ENCODE data around the gene DCLRE1B. TPM values are rescaled to one million over a fixed set of nuclear protein-coding genes. Genes with fewer than 3 reads are reported as not detected.
"Not testable (repeated sequence)": the region's sequence is repeated elsewhere in the genome, so short reads cannot be mapped to it uniquely, and the experiment has no call there.

Gene DCLRE1B
- total and polyA plus RNA-seq, 12 donors, result 1.1 to 6.1 (median 3.8) TPM

- H3K9me3 ChIP-seq (replicated peaks in 1 of 3), result no peaks in the 10 kb centered on the region
- H3K27ac ChIP-seq, result no peak overlapping the region
- intact Hi-C loops (cut with DNase I), result no loop called here
- H3K4me1 ChIP-seq (replicated peaks in 1 of 2), result peaks cover 37 to 41% of the 10 kb centered on the region in 2 donors
- TF ChIP-seq POLR2A (IDR thresholded peaks at IDR 0.05), result no peak
- TF ChIP-seq CTCF (IDR thresholded peaks at IDR 0.05), result no peak
- WGBS, 4 donors, result 57 to 88% (median 74%) methylated on average over 1 of the region's 1 CpG
- H3K36me3 ChIP-seq (replicated peaks in 1 of 2), result peaks cover 0 to 2% of the 10 kb centered on the region in 2 donors
- DNase-seq, result no peak
- H3K4me3 ChIP-seq, result no peak overlapping the region
- no peaks in the 10 kb centered on the region for H3K27me3 ChIP-seq
Observed at GRCh38 chr1:113946112-113946511, 41.0 kb downstream of the DCLRE1B start.

GRCh38 chr1:113946678-113947387 is 41.7 kb downstream of the DCLRE1B start:
- Histone ChIP-seq H3K4me3 (no peak overlapping the region), H3K36me3 (replicated peaks in 1 of 2) (no peaks in the 10 kb centered on the region), H3K9me3 (replicated peaks in 1 of 3) (no peaks in the 10 kb centered on the region), H3K27ac (peak overlapping the region in 4 of 5 donors; percentile 1 to 63 (median 60)), H3K27me3 (no peaks in the 10 kb centered on the region), H3K4me1 (replicated peaks in 1 of 2) (peaks cover 37 to 41% of the 10 kb centered on the region in 2 donors)
- no peak for DNase-seq
- TF ChIP-seq CTCF (IDR thresholded peaks at IDR 0.05) (no peak), POLR2A (IDR thresholded peaks at IDR 0.05) (no peak)
- WGBS, 4 donors, result 16 to 27% (median 23%) methylated on average over 3 of the region's 3 CpGs
- intact Hi-C loops (cut with DNase I), result no loop called here

- 9 to 14% (median 12%) methylated on average over 3 of the region's 3 CpGs for WGBS, 4 donors
- H3K4me1 ChIP-seq (replicated peaks in 1 of 2), result peaks cover 37 to 47% of the 10 kb centered on the region in 2 donors
- no peaks in the 10 kb centered on the region for H3K36me3 ChIP-seq (replicated peaks in 1 of 2)
- TF ChIP-seq POLR2A (IDR thresholded peaks at IDR 0.05) (no peak), CTCF (IDR thresholded peaks at IDR 0.05) (no peak)
- peak overlapping the region; percentile 1 to 63 (median 59) for H3K27ac ChIP-seq
- H3K9me3 ChIP-seq (replicated peaks in 1 of 3), result no peaks in the 10 kb centered on the region
- no peak overlapping the region for H3K4me3 ChIP-seq
- H3K27me3 ChIP-seq, result no peaks in the 10 kb centered on the region
- intact Hi-C loops (cut with DNase I), result no loop called here
- no peak for DNase-seq
Observed at GRCh38 chr1:113947388-113948107, 42.4 kb downstream of the DCLRE1B start.

GRCh38 chr1:113948151-113948550 is 43.0 kb downstream of the DCLRE1B start:
- H3K9me3 ChIP-seq (replicated peaks in 1 of 3); H3K4me3 ChIP-seq; intact Hi-C loops (cut with DNase I); H3K36me3 ChIP-seq (replicated peaks in 1 of 2); H3K27me3 ChIP-seq: not testable (repeated sequence)
- DNase-seq, result peak in 1 of 7 donors; percentile 32
- WGBS, 4 donors, result 44 to 60% (median 53%) methylated on average over 4 of the region's 4 CpGs
- peaks cover 37 to 51% of the 10 kb centered on the region in 2 donors for H3K4me1 ChIP-seq (replicated peaks in 1 of 2)
- H3K27ac ChIP-seq, result peak overlapping the region in 3 of 5 donors; percentile 59 to 63 (median 61)
